IMR-90 (cell line): Measurements from ENCODE around the gene KRTAP5-4.

Experiments
- BHLHE40 ChIP-seq: fragments of 150-350 bp; IDR thresholded peaks from 2 replicates; pipeline ENCODE4 v1.6.1; 2016; ENCODE audit warnings: mild to moderate bottlenecking, low read depth, low read length
- CEBPB ChIP-seq: IDR thresholded peaks from 2 replicates; pipeline ENCODE4 v1.6.1; 2012; ENCODE audit warnings: low read depth, low read length, improper control_type of control experiment
- CHD1 ChIP-seq: IDR thresholded peaks from 2 replicates; pipeline ENCODE4 v1.6.1; 2012; ENCODE audit warnings: low read depth, low read length, improper control_type of control experiment
- CTCF ChIP-seq: conservative IDR thresholded peaks from 2 replicates; pipeline ENCODE4 v1.5.1; 2012; ENCODE audit warnings: mild to moderate bottlenecking, low read depth, low read length, improper control_type of control experiment
- FOS ChIP-seq: fragments of 150-350 bp; IDR thresholded peaks from 2 replicates; pipeline ENCODE4 v1.6.1; 2016; ENCODE audit warnings: low read depth, low read length
- MAFK ChIP-seq: IDR thresholded peaks from 2 replicates; pipeline ENCODE4 v1.6.1; 2012; ENCODE audit warnings: low read depth, low read length, improper control_type of control experiment
- MAZ ChIP-seq: IDR thresholded peaks from 2 replicates; pipeline ENCODE4 v1.6.1; 2012; ENCODE audit warnings: low read depth, mild to moderate bottlenecking, low read length, improper control_type of control experiment, moderate library complexity, borderline replicate concordance
- NFE2L2 ChIP-seq: fragments of 150-350 bp; IDR thresholded peaks from 2 replicates; pipeline ENCODE4 v1.6.1; 2016; ENCODE audit warnings: low read depth, mild to moderate bottlenecking, low read length
- POLR2A ChIP-seq: IDR thresholded peaks from 2 replicates; pipeline ENCODE4 v1.6.1; 2012; ENCODE audit warnings: mild to moderate bottlenecking, low read depth, low read length
- RAD21 ChIP-seq: IDR thresholded peaks from 2 replicates; pipeline ENCODE4 v1.6.1; 2012; ENCODE audit warnings: low read length, improper control_type of control experiment
- RCOR1 ChIP-seq: IDR thresholded peaks from 2 replicates; pipeline ENCODE4 v1.6.1; 2012; ENCODE audit warnings: mild to moderate bottlenecking, low read length, improper control_type of control experiment; ENCODE audit not compliant: insufficient replicate concordance
- RFX5 ChIP-seq: IDR thresholded peaks from 2 replicates; pipeline ENCODE4 v1.8.0; 2012; ENCODE audit warnings: low read depth, mild to moderate bottlenecking, low read length, moderate library complexity
- SMC3 ChIP-seq: fragments of 150-350 bp; IDR thresholded peaks from 2 replicates; pipeline ENCODE4 v1.6.1; 2016; ENCODE audit warnings: low read depth, mild to moderate bottlenecking, antibody characterized with exemption, low read length, moderate library complexity
- USF2 ChIP-seq: fragments of 150-350 bp; IDR thresholded peaks from 2 replicates; pipeline ENCODE4 v1.6.1; 2017; ENCODE audit warnings: mild to moderate bottlenecking, antibody characterized with exemption, low read length, low read depth

GRCh38 chr11:1668911-1669473 lies 47.1 kb upstream of the KRTAP5-4 start:
- TF ChIP-seq RFX5 (no peak), MAZ (no peak), USF2 (no peak), CTCF (no peak), POLR2A (no peak), SMC3 (no peak), MAFK (no peak), FOS (no peak), NFE2L2 (no peak), CHD1 (no peak), BHLHE40 (no peak), CEBPB (no peak), RCOR1 (no peak), RAD21 (no peak)
